Measurements from ENCODE around the gene SIAH2.

SIAH2 gene

GRCh38 chr3:150733936-150734794 lies 28.8 kb downstream of the SIAH2 start:
- Histone ChIP-seq H3F3A (ENCODE audit: insufficient read depth, low read length) (no peaks in the 10 kb centered on the region), H3K27ac (ENCODE audit: low read depth, low read length, poor library complexity, severe bottlenecking) (no peak overlapping the region), H3K36me3 (ENCODE audit: insufficient read depth, low read length) (no peaks in the 10 kb centered on the region), H3K9me2 (ENCODE audit: low read depth, low read length) (no peaks in the 10 kb centered on the region), H4K20me1 (ENCODE audit: insufficient read depth, low read length) (no peaks in the 10 kb centered on the region), H2AFZ (ENCODE audit: low read length) (no peak overlapping the region), H3K4me3 (ENCODE audit: low read depth, low read length, poor library complexity, severe bottlenecking) (no peak overlapping the region), H3K4me2 (ENCODE audit: low read length) (no peak overlapping the region), H3K4me1 (ENCODE audit: insufficient read depth, low read length, severe bottlenecking) (peaks cover 19% of the 10 kb centered on the region), H3K9me3 (ENCODE audit: low read length) (no peaks in the 10 kb centered on the region), H3K79me2 (ENCODE audit: insufficient read depth, low read length) (no peaks in the 10 kb centered on the region), H3K27me3 (ENCODE audit: insufficient read depth, low read length) (no peaks in the 10 kb centered on the region), H3K9ac (ENCODE audit: low read length) (no peak overlapping the region)
- TF ChIP-seq EZH2 (IDR thresholded peaks at IDR 0.05; ENCODE audit: borderline replicate concordance, low read length) (no peak), CTCF (IDR thresholded peaks at IDR 0.05; ENCODE audit: low read length) (no peak)

GRCh38 chr3:150733373-150733935 lies 29.5 kb downstream of the SIAH2 start:
- H3K79me2 ChIP-seq (ENCODE audit: insufficient read depth, low read length) = no peaks in the 10 kb centered on the region
- no peaks in the 10 kb centered on the region for H3K9me2 ChIP-seq (ENCODE audit: low read depth, low read length)
- no peak overlapping the region for H3K9ac ChIP-seq (ENCODE audit: low read length)
- no peak overlapping the region for H3K4me2 ChIP-seq (ENCODE audit: low read length)
- no peaks in the 10 kb centered on the region for H3F3A ChIP-seq (ENCODE audit: insufficient read depth, low read length)
- no peaks in the 10 kb centered on the region for H3K27me3 ChIP-seq (ENCODE audit: insufficient read depth, low read length)
- H3K36me3 ChIP-seq (ENCODE audit: insufficient read depth, low read length) = no peaks in the 10 kb centered on the region
- H4K20me1 ChIP-seq (ENCODE audit: insufficient read depth, low read length) = no peaks in the 10 kb centered on the region
- TF ChIP-seq EZH2 (IDR thresholded peaks at IDR 0.05; ENCODE audit: borderline replicate concordance, low read length) (no peak), CTCF (IDR thresholded peaks at IDR 0.05; ENCODE audit: low read length) (no peak)
- H2AFZ ChIP-seq (ENCODE audit: low read length) = no peak overlapping the region
- no peak overlapping the region for H3K27ac ChIP-seq (ENCODE audit: low read depth, low read length, poor library complexity, severe bottlenecking)
- no peak overlapping the region for H3K4me3 ChIP-seq (ENCODE audit: low read depth, low read length, poor library complexity, severe bottlenecking)
- H3K9me3 ChIP-seq (ENCODE audit: low read length) = no peaks in the 10 kb centered on the region
- H3K4me1 ChIP-seq (ENCODE audit: insufficient read depth, low read length, severe bottlenecking) = peaks cover 12% of the 10 kb centered on the region

- Histone ChIP-seq H3K4me3 (ENCODE audit: low read depth, low read length, poor library complexity, severe bottlenecking) (no peak overlapping the region), H3K4me1 (ENCODE audit: insufficient read depth, low read length, severe bottlenecking) (peaks cover under 1% of the 10 kb centered on the region), H2AFZ (ENCODE audit: low read length) (no peak overlapping the region), H3K9me2 (ENCODE audit: low read depth, low read length) (no peaks in the 10 kb centered on the region), H3K9ac (ENCODE audit: low read length) (no peak overlapping the region), H3F3A (ENCODE audit: insufficient read depth, low read length) (no peaks in the 10 kb centered on the region), H3K4me2 (ENCODE audit: low read length) (no peak overlapping the region), H3K36me3 (ENCODE audit: insufficient read depth, low read length) (no peaks in the 10 kb centered on the region), H3K79me2 (ENCODE audit: insufficient read depth, low read length) (no peaks in the 10 kb centered on the region), H3K9me3 (ENCODE audit: low read length) (no peaks in the 10 kb centered on the region), H3K27ac (ENCODE audit: low read depth, low read length, poor library complexity, severe bottlenecking) (no peak overlapping the region), H3K27me3 (ENCODE audit: insufficient read depth, low read length) (no peaks in the 10 kb centered on the region), H4K20me1 (ENCODE audit: insufficient read depth, low read length) (no peaks in the 10 kb centered on the region)
- TF ChIP-seq CTCF (IDR thresholded peaks at IDR 0.05; ENCODE audit: low read length) (no peak), EZH2 (IDR thresholded peaks at IDR 0.05; ENCODE audit: borderline replicate concordance, low read length) (no peak)
Observed at GRCh38 chr3:150729682-150730360, 33.1 kb downstream of the SIAH2 start.
